DOHH2 (cell line): ENCODE results near the gene CHRND.

ENCODE experiments used
- H3F3A ChIP-seq: fragments of 200-600 bp; sonication (generic), shearing (Covaris generic); 2 replicates; pipeline ENCODE4 v1.6.0; 2016; ENCODE audit warnings: antibody characterized with exemption, mild to moderate bottlenecking; ENCODE audit not compliant: control insufficient read depth, insufficient read depth
- H3K27ac ChIP-seq: fragments of 200-600 bp; sonication (generic); 2 replicates; pipeline ENCODE4 v1.5.1; 2014; ENCODE audit warnings: low read depth, mild to moderate bottlenecking, low read length, moderate library complexity
- H3K27me3 ChIP-seq: fragments of 200-600 bp; sonication (generic); 2 replicates; pipeline ENCODE4 v1.6.1; 2014; ENCODE audit warnings: mild to moderate bottlenecking, low read length, mixed read lengths; ENCODE audit not compliant: control insufficient read depth
- H3K36me3 ChIP-seq: fragments of 200-600 bp; sonication (generic); 2 replicates; pipeline ENCODE4 v1.6.1; 2014; ENCODE audit warnings: mild to moderate bottlenecking, low read length, moderate library complexity, mixed read lengths; ENCODE audit not compliant: control insufficient read depth
- H3K4me1 ChIP-seq: fragments of 200-600 bp; sonication (generic); 2 replicates; pipeline ENCODE4 v1.6.1; 2014; ENCODE audit warnings: mild to moderate bottlenecking, low read length, mixed read lengths; ENCODE audit not compliant: control insufficient read depth
- H3K4me2 ChIP-seq: fragments of 200-600 bp; sonication (generic); 2 replicates; pipeline ENCODE4 v1.6.0; 2014; ENCODE audit warnings: mild to moderate bottlenecking, low read length, moderate library complexity
- H3K4me3 ChIP-seq: fragments of 200-600 bp; sonication (generic); 2 replicates; pipeline ENCODE4 v1.5.1; 2014; ENCODE audit warnings: mild to moderate bottlenecking, low read length, mixed read lengths
- H3K79me2 ChIP-seq: fragments of 200-600 bp; sonication (generic); 2 replicates; pipeline ENCODE4 v1.6.1; 2014; ENCODE audit warnings: mild to moderate bottlenecking, low read length, mixed read lengths; ENCODE audit not compliant: control insufficient read depth
- H3K9me2 ChIP-seq: fragments of 200-600 bp; sonication (generic); replicated peaks from 2 replicates; pipeline ENCODE4 v1.6.1; 2014; ENCODE audit warnings: mild to moderate bottlenecking, low read length, mixed read lengths; ENCODE audit not compliant: control insufficient read depth
- H3K9me3 ChIP-seq: fragments of 200-600 bp; sonication (generic); 2 replicates; pipeline ENCODE4 v1.6.1; 2014; ENCODE audit warnings: antibody characterized with exemption, low read length, mixed read lengths; ENCODE audit not compliant: control insufficient read depth, insufficient read depth
- H4K20me1 ChIP-seq: fragments of 200-600 bp; sonication (generic); 2 replicates; pipeline ENCODE4 v1.6.0; 2014; ENCODE audit warnings: low read depth, mild to moderate bottlenecking, antibody characterized with exemption, low read length, moderate library complexity; ENCODE audit not compliant: control insufficient read depth, insufficient read depth
- EZH2phosphoT487 ChIP-seq: fragments of 200-600 bp; sonication (generic); IDR thresholded peaks from 2 replicates; pipeline ENCODE4 v1.6.1; 2017; ENCODE audit warnings: borderline replicate concordance, mild to moderate bottlenecking, antibody characterized with exemption, low read length, moderate library complexity, mixed read lengths
- TF ChIP-seq, protein P1 (sequence below): fragments of 200-600 bp; sonication (generic); IDR thresholded peaks from one replicate; pipeline ENCODE4 v1.5.1; 2014; ENCODE audit warnings: antibody characterized with exemption, mild to moderate bottlenecking, low read depth, low read length; ENCODE audit not compliant: poor library complexity, severe bottlenecking

Gene CHRND

DNA sequence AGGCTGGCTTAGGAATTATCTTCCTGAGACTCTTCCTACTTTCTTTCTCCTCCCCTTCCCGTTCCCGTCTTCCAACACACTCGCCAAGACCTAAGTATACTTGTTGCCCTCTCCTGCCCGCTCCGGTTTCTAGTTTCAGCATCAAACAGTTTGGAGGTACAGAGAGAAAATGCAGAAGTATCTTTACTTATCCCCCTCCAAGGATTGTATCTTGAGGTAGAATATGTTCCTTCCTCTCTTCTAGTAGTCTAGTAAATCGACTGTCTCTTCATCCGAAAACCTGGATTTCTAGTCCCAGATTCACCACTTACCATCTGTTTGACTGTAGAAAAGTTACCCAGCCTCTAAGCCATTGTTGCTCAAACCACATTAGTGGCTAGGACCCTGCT, 25.3 kb downstream of the CHRND start:
- Histone ChIP-seq H4K20me1 (0 out of 2 replicates have a peak, but pooled peaks cover 6% of the 10 kb centered on the region), H3K9me2 (no peaks in the 10 kb centered on the region), H3K36me3 (peaks cover 70% of the 10 kb centered on the region), H3K4me2 (peak overlapping the region; percentile 81), H3K4me3 (peak overlapping the region; percentile 100), H3K27ac (peak overlapping the region; percentile 80), H3K9me3 (no peaks in the 10 kb centered on the region), H3F3A (no peaks in the 10 kb centered on the region), H3K4me1 (peaks cover 28% of the 10 kb centered on the region), H3K79me2 (peaks cover 97% of the 10 kb centered on the region), H3K27me3 (no peaks in the 10 kb centered on the region)
- TF ChIP-seq EZH2phosphoT487, result no peak
- TF ChIP-seq, protein P1, sequence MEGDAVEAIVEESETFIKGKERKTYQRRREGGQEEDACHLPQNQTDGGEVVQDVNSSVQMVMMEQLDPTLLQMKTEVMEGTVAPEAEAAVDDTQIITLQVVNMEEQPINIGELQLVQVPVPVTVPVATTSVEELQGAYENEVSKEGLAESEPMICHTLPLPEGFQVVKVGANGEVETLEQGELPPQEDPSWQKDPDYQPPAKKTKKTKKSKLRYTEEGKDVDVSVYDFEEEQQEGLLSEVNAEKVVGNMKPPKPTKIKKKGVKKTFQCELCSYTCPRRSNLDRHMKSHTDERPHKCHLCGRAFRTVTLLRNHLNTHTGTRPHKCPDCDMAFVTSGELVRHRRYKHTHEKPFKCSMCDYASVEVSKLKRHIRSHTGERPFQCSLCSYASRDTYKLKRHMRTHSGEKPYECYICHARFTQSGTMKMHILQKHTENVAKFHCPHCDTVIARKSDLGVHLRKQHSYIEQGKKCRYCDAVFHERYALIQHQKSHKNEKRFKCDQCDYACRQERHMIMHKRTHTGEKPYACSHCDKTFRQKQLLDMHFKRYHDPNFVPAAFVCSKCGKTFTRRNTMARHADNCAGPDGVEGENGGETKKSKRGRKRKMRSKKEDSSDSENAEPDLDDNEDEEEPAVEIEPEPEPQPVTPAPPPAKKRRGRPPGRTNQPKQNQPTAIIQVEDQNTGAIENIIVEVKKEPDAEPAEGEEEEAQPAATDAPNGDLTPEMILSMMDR, result no peak

DNA sequence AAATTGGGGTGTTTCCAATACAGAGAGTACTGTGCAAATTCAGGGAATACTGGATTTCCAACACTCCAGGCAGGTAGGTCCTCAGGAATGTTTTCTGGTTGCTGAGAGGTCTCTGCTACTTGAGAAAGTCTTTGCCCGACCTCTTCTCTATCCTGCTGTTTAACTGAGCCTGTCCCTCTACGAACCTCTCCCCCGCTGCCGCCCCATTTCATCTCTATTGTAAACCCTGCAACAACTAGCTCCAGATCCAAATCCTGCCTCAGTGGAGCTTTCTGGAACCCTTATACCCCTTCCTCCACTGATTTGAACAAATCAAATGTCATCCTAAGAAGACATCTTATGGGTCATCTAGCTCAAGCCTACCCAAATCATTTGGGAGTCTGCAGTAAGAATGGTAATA, 25.8 kb downstream of the CHRND start:
- Histone ChIP-seq H3K4me1 (peaks cover 28% of the 10 kb centered on the region), H3K9me3 (no peaks in the 10 kb centered on the region)
- TF ChIP-seq, protein P1, result no peak
- no peak for TF ChIP-seq EZH2phosphoT487

DNA sequence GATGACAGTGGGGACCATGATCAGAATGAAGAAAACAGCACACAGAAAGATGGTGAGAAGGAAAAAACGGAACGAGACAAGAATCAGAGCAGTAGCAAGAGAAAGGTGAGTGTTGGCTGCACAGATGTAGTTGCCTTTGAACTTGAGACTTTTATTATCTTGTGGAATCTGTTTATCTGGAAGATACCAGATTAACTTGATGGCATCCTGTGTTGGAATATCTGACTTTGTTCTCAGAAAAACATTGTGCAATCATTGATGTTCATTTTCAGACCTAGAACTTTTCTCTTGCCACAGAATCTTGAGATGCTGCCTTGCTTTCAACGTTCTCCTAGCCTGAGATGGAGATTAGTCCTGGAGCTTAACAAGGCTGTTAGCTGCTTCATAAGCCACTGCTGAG, 30.5 kb downstream of the CHRND start:
- Histone ChIP-seq H3K27ac (no peak overlapping the region), H3K79me2 (peaks cover 47% of the 10 kb centered on the region), H3K9me2 (no peaks in the 10 kb centered on the region), H3K9me3 (no peaks in the 10 kb centered on the region), H3K4me1 (peaks cover 8% of the 10 kb centered on the region), H3K36me3 (peaks cover 70% of the 10 kb centered on the region), H4K20me1 (peaks cover 3% of the 10 kb centered on the region; the same call in 1 of the 2 replicates), H3K27me3 (no peaks in the 10 kb centered on the region), H3F3A (no peaks in the 10 kb centered on the region), H3K4me2 (no peak overlapping the region), H3K4me3 (no peak overlapping the region)
- TF ChIP-seq, protein P1, result no peak
- no peak for TF ChIP-seq EZH2phosphoT487

More for the DNA sequence above, 25.8 kb downstream of the CHRND start:
- H3K9me2 ChIP-seq, result no peaks in the 10 kb centered on the region
- H3K27ac ChIP-seq, result no peak overlapping the region
- H3K4me2 ChIP-seq, result peak overlapping the region; percentile 81
- H3F3A ChIP-seq, result no peaks in the 10 kb centered on the region
- H3K36me3 ChIP-seq, result peaks cover 70% of the 10 kb centered on the region
- H3K4me3 ChIP-seq, result peak overlapping the region; percentile 100
- H3K27me3 ChIP-seq, result no peaks in the 10 kb centered on the region
- 0 out of 2 replicates have a peak, but pooled peaks cover 6% of the 10 kb centered on the region for H4K20me1 ChIP-seq
- H3K79me2 ChIP-seq, result peaks cover 93% of the 10 kb centered on the region
